Activated CD4-positive, alpha-beta T cell treated with anti-CD3 and anti-CD28 coated beads, Interleukin-2, amount 10 ng/mL, durations not matched to agents 7 days and 5 days (primary cell): ENCODE results near the gene RFX8. TPM values are rescaled to one million over a fixed set of nuclear protein-coding genes. Genes with fewer than 3 reads are reported as not detected.

Experiments used
- CTCF ChIA-PET: fragments of 350-600 bp; sonication (Branson Sonifier 250); formaldehyde crosslinking; loops from one replicate; lab custom pipeline; 2021; ENCODE audit warnings: antibody characterized with exemption; lab: Charles Lee
- POLR2A ChIA-PET: fragments of 350-600 bp; sonication (Branson Sonifier 250); formaldehyde crosslinking; loops from one replicate; lab custom pipeline; 2021; ENCODE audit warnings: antibody characterized with exemption; lab: Charles Lee
- DNase-seq: peaks from one replicate; pipeline ENCODE4 v3.0.0-alpha.2; 2020
- H3K27ac Mint-ChIP-seq: one replicate; pipeline ENCODE4 v1.8.0; 2021; ENCODE audit warnings: mild to moderate bottlenecking, moderate library complexity, mixed read lengths
- H3K27me3 Mint-ChIP-seq: one replicate; pipeline ENCODE4 v1.8.0; 2021; ENCODE audit warnings: mixed read lengths
- H3K36me3 Mint-ChIP-seq: one replicate; pipeline ENCODE4 v1.8.0; 2021; ENCODE audit warnings: low read depth, mixed read lengths
- H3K4me1 Mint-ChIP-seq: one replicate; pipeline ENCODE4 v1.8.0; 2021; ENCODE audit warnings: mixed read lengths
- H3K4me3 Mint-ChIP-seq: one replicate; pipeline ENCODE4 v1.8.0; 2021; ENCODE audit warnings: mild to moderate bottlenecking, moderate library complexity, mixed read lengths
- H3K9me3 Mint-ChIP-seq: one replicate; pipeline ENCODE4 v1.8.0; 2021; ENCODE audit warnings: mixed read lengths
- total RNA-seq, 2 experiments: library from RNA; stranded (reverse); gene quantifications; one replicate each; pipeline ENCODE4 v1.2.3, GENCODE V29; 2021

RFX8 gene
- total RNA-seq, 2 experiments from 2014 or later = 2.1 to 2.8 TPM

GRCh38 chr2:101416609-101417008 is 58.3 kb downstream of the RFX8 start:
- Mint-ChIP-seq H3K27ac (no peak overlapping the region), H3K36me3 (no peaks in the 10 kb centered on the region), H3K27me3 (no peaks in the 10 kb centered on the region), H3K9me3 (peaks cover 3% of the 10 kb centered on the region), H3K4me3 (no peak overlapping the region), H3K4me1 (peaks cover 2% of the 10 kb centered on the region)
- DNase-seq = no peak
- CTCF ChIA-PET = no interaction called here
- POLR2A ChIA-PET = no interaction called here

GRCh38 chr2:101415884-101416283 is 59.0 kb downstream of the RFX8 start:
- no peak for DNase-seq
- Mint-ChIP-seq H3K4me3 (no peak overlapping the region), H3K27ac (no peak overlapping the region), H3K36me3 (no peaks in the 10 kb centered on the region), H3K27me3 (no peaks in the 10 kb centered on the region), H3K9me3 (peaks cover 3% of the 10 kb centered on the region), H3K4me1 (peaks cover 2% of the 10 kb centered on the region)
- ChIA-PET POLR2A (no interaction called here), CTCF (no interaction called here)

GRCh38 chr2:101415220-101415619 is 59.7 kb downstream of the RFX8 start:
- Mint-ChIP-seq H3K4me1 (peaks cover 2% of the 10 kb centered on the region), H3K36me3 (no peaks in the 10 kb centered on the region), H3K9me3 (peaks cover 3% of the 10 kb centered on the region), H3K27ac (no peak overlapping the region), H3K27me3 (no peaks in the 10 kb centered on the region), H3K4me3 (no peak overlapping the region)
- DNase-seq = no peak
- POLR2A ChIA-PET = no interaction called here
- CTCF ChIA-PET = no interaction called here

GRCh38 chr2:101412092-101412694 is 62.7 kb downstream of the RFX8 start:
- no peak overlapping the region for H3K27ac Mint-ChIP-seq
- H3K36me3 Mint-ChIP-seq = no peaks in the 10 kb centered on the region
- ChIA-PET POLR2A (no interaction called here), CTCF (no interaction called here)
- DNase-seq = no peak
- peaks cover 3% of the 10 kb centered on the region for H3K9me3 Mint-ChIP-seq
- no peak overlapping the region for H3K4me3 Mint-ChIP-seq
- no peaks in the 10 kb centered on the region for H3K27me3 Mint-ChIP-seq
- H3K4me1 Mint-ChIP-seq = no peaks in the 10 kb centered on the region

GRCh38 chr2:101410746-101411145 is 64.2 kb downstream of the RFX8 start:
- CTCF ChIA-PET = no interaction called here
- no peaks in the 10 kb centered on the region for H3K36me3 Mint-ChIP-seq
- no peak overlapping the region for H3K27ac Mint-ChIP-seq
- peaks cover 3% of the 10 kb centered on the region for H3K9me3 Mint-ChIP-seq
- no peak for DNase-seq
- POLR2A ChIA-PET = no interaction called here
- H3K27me3 Mint-ChIP-seq = no peaks in the 10 kb centered on the region
- H3K4me3 Mint-ChIP-seq = no peak overlapping the region
- H3K4me1 Mint-ChIP-seq = no peaks in the 10 kb centered on the region

GRCh38 chr2:101410114-101410513 is 64.8 kb downstream of the RFX8 start:
- no peaks in the 10 kb centered on the region for H3K36me3 Mint-ChIP-seq
- peaks cover 3% of the 10 kb centered on the region for H3K9me3 Mint-ChIP-seq
- H3K4me1 Mint-ChIP-seq = peaks cover 4% of the 10 kb centered on the region
- ChIA-PET CTCF (no interaction called here), POLR2A (no interaction called here)
- DNase-seq = no peak
- no peak overlapping the region for H3K4me3 Mint-ChIP-seq
- H3K27me3 Mint-ChIP-seq = no peaks in the 10 kb centered on the region
- no peak overlapping the region for H3K27ac Mint-ChIP-seq

GRCh38 chr2:101409699-101410098 is 65.2 kb downstream of the RFX8 start:
- POLR2A ChIA-PET = no interaction called here
- Mint-ChIP-seq H3K9me3 (peaks cover under 1% of the 10 kb centered on the region), H3K4me1 (peaks cover 4% of the 10 kb centered on the region)

GRCh38 chr2:101408925-101409324 is 66.0 kb downstream of the RFX8 start:
- H3K4me3 Mint-ChIP-seq = no peak overlapping the region
- H3K4me1 Mint-ChIP-seq = peaks cover 4% of the 10 kb centered on the region
- no peaks in the 10 kb centered on the region for H3K9me3 Mint-ChIP-seq
- no peak overlapping the region for H3K27ac Mint-ChIP-seq
- ChIA-PET POLR2A (no interaction called here), CTCF (interaction anchor here (0.7 to 2.6 kb wide), 4 partner anchors 10 to 840 kb away, joined by 3 to 12 read pairs (median 7); no protein-coding TSS in a partner anchor)
- H3K36me3 Mint-ChIP-seq = no peaks in the 10 kb centered on the region
- no peak for DNase-seq
- H3K27me3 Mint-ChIP-seq = no peaks in the 10 kb centered on the region

More at GRCh38 chr2:101409699-101410098, 65.2 kb downstream of the RFX8 start:
- no peak overlapping the region for H3K4me3 Mint-ChIP-seq
- H3K27me3 Mint-ChIP-seq = no peaks in the 10 kb centered on the region
- no peaks in the 10 kb centered on the region for H3K36me3 Mint-ChIP-seq
- CTCF ChIA-PET = interaction anchor here (2.5 to 2.6 kb wide), 2 partner anchors 9 to 15 kb away, joined by 10 to 12 read pairs; no protein-coding TSS in a partner anchor
- no peak for DNase-seq
- H3K27ac Mint-ChIP-seq = no peak overlapping the region

GRCh38 chr2:101405351-101405899 is 69.5 kb downstream of the RFX8 start:
- Mint-ChIP-seq H3K4me1 (peaks cover 4% of the 10 kb centered on the region), H3K27ac (no peak overlapping the region), H3K27me3 (peaks cover 5% of the 10 kb centered on the region), H3K4me3 (no peak overlapping the region), H3K36me3 (no peaks in the 10 kb centered on the region), H3K9me3 (no peaks in the 10 kb centered on the region)
- ChIA-PET POLR2A (no interaction called here), CTCF (interaction anchor here (1.4 kb wide), 1 partner anchor 14 kb away, joined by 5 read pairs; no protein-coding TSS in a partner anchor)
- no peak for DNase-seq

- Mint-ChIP-seq H3K27me3 (peaks cover 10% of the 10 kb centered on the region), H3K9me3 (no peaks in the 10 kb centered on the region), H3K27ac (no peak overlapping the region), H3K4me3 (no peak overlapping the region), H3K36me3 (no peaks in the 10 kb centered on the region), H3K4me1 (peaks cover 4% of the 10 kb centered on the region)
- no peak for DNase-seq
- ChIA-PET CTCF (no interaction called here), POLR2A (no interaction called here)
These were observed 71.2 kb downstream of the RFX8 start for GRCh38 chr2:101403745-101404144.

GRCh38 chr2:101402630-101403029 is 72.3 kb downstream of the RFX8 start:
- no peak overlapping the region for H3K27ac Mint-ChIP-seq
- no peak for DNase-seq
- ChIA-PET POLR2A (no interaction called here), CTCF (interaction anchor here (0.7 kb wide), 1 partner anchor 17 kb away, joined by 3 read pairs; no protein-coding TSS in a partner anchor)
- H3K4me1 Mint-ChIP-seq = peaks cover 4% of the 10 kb centered on the region
- no peak overlapping the region for H3K4me3 Mint-ChIP-seq
- no peaks in the 10 kb centered on the region for H3K36me3 Mint-ChIP-seq
- H3K9me3 Mint-ChIP-seq = no peaks in the 10 kb centered on the region
- H3K27me3 Mint-ChIP-seq = peaks cover 12% of the 10 kb centered on the region

- H3K27ac Mint-ChIP-seq = no peak overlapping the region
- ChIA-PET CTCF (interaction anchor here (1.4 kb wide), 1 partner anchor 14 kb away, joined by 3 read pairs; the partner anchor contains the start of gene CREG2), POLR2A (no interaction called here)
- H3K36me3 Mint-ChIP-seq = no peaks in the 10 kb centered on the region
- peaks cover 4% of the 10 kb centered on the region for H3K4me1 Mint-ChIP-seq
- no peaks in the 10 kb centered on the region for H3K9me3 Mint-ChIP-seq
- no peak overlapping the region for H3K4me3 Mint-ChIP-seq
- DNase-seq = no peak
- H3K27me3 Mint-ChIP-seq = peaks cover 14% of the 10 kb centered on the region
These were observed 73.0 kb downstream of the RFX8 start for GRCh38 chr2:101401906-101402305.

- H3K4me1 Mint-ChIP-seq = peaks cover 4% of the 10 kb centered on the region
- ChIA-PET CTCF (interaction anchor here (1.4 kb wide), 1 partner anchor 14 kb away, joined by 3 read pairs; the partner anchor contains the start of gene CREG2), POLR2A (no interaction called here)
- no peaks in the 10 kb centered on the region for H3K36me3 Mint-ChIP-seq
- no peaks in the 10 kb centered on the region for H3K9me3 Mint-ChIP-seq
- no peak overlapping the region for H3K4me3 Mint-ChIP-seq
- H3K27me3 Mint-ChIP-seq = peaks cover 15% of the 10 kb centered on the region
- no peak overlapping the region for H3K27ac Mint-ChIP-seq
- DNase-seq = no peak
These were observed 73.6 kb downstream of the RFX8 start for GRCh38 chr2:101401326-101401665.
